Measurements from ENCODE around the gene FRRS1. TPM values are rescaled to one million over a fixed set of nuclear protein-coding genes. Genes with fewer than 3 reads are reported as not detected.

The FRRS1 gene
- total and polyA plus RNA-seq, 2 experiments from 2014 or later = 0.34 to 6.8 TPM

DNA sequence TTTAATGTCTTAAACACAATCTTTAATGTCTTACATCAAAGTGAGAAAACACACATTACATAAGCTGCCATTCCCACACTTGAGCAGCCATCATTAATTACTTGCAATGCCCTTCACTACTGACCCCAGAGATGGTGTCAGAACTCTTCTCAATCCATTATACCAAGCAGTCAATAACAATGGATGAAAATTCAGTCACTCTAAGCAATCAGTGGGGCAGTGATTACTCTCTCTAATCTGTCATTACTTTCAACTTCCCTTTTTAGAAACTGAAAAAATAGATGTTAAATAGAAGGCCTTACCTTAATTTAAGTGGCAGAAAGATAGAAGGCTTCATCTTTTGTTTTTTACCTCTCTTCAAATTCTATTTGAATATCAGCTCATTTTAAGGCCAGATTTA is 9.7 kb upstream of the FRRS1 start:
- no peak overlapping the region for H3K4me2 ChIP-seq
- H3K27ac ChIP-seq (ENCODE audit: low read depth) = no peak overlapping the region
- no peaks in the 10 kb centered on the region for H3F3A ChIP-seq (replicated peaks; ENCODE audit: low read depth)
- H3K4me3 ChIP-seq = no peak overlapping the region
- H2AFZ ChIP-seq = no peak overlapping the region
- DNase-seq (ENCODE audit: low spot score) (no peak), ATAC-seq (no peak)
- Mint-ChIP-seq H3K27me3 (ENCODE audit: insufficient read depth, low read depth, poor library complexity) (peaks cover 3% of the 10 kb centered on the region), H3K27ac (no peak overlapping the region), H3K4me1 (peaks cover 4% of the 10 kb centered on the region; the same call in 1 of the 3 replicates), H3K36me3 (ENCODE audit: low read depth) (no peaks in the 10 kb centered on the region), H3K9me3 (no peaks in the 10 kb centered on the region), H3K4me3 (no peak overlapping the region)
- H3K27me3 ChIP-seq (ENCODE audit: insufficient read depth) = no peaks in the 10 kb centered on the region
- TF ChIP-seq ZNF114 (CRISPR knock-in tag; IDR thresholded peaks at IDR 0.05) (no peak), CREB1 (CRISPR knock-in tag; IDR thresholded peaks at IDR 0.05; ENCODE audit: low read depth) (no peak), EZH2 (IDR thresholded peaks at IDR 0.05; ENCODE audit: low read depth, unreplicated experiment) (no peak), POLR2AphosphoS5 (IDR thresholded peaks at IDR 0.05; ENCODE audit: low read depth) (no peak), JUNB (IDR thresholded peaks at IDR 0.05; ENCODE audit: unreplicated experiment) (no peak), STAT1 (IDR thresholded peaks at IDR 0.05; ENCODE audit: unreplicated experiment) (no peak), EZH2phosphoT487 (IDR thresholded peaks at IDR 0.05; ENCODE audit: unreplicated experiment) (no peak), NANOG (IDR thresholded peaks at IDR 0.05; ENCODE audit: borderline replicate concordance) (no peak), ZNF331 (CRISPR knock-in tag; IDR thresholded peaks at IDR 0.05; ENCODE audit: low read depth) (no peak)
- TF ChIP-seq, protein P1, sequence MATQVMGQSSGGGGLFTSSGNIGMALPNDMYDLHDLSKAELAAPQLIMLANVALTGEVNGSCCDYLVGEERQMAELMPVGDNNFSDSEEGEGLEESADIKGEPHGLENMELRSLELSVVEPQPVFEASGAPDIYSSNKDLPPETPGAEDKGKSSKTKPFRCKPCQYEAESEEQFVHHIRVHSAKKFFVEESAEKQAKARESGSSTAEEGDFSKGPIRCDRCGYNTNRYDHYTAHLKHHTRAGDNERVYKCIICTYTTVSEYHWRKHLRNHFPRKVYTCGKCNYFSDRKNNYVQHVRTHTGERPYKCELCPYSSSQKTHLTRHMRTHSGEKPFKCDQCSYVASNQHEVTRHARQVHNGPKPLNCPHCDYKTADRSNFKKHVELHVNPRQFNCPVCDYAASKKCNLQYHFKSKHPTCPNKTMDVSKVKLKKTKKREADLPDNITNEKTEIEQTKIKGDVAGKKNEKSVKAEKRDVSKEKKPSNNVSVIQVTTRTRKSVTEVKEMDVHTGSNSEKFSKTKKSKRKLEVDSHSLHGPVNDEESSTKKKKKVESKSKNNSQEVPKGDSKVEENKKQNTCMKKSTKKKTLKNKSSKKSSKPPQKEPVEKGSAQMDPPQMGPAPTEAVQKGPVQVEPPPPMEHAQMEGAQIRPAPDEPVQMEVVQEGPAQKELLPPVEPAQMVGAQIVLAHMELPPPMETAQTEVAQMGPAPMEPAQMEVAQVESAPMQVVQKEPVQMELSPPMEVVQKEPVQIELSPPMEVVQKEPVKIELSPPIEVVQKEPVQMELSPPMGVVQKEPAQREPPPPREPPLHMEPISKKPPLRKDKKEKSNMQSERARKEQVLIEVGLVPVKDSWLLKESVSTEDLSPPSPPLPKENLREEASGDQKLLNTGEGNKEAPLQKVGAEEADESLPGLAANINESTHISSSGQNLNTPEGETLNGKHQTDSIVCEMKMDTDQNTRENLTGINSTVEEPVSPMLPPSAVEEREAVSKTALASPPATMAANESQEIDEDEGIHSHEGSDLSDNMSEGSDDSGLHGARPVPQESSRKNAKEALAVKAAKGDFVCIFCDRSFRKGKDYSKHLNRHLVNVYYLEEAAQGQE (IDR thresholded peaks at IDR 0.05; ENCODE audit: unreplicated experiment) = no peak
- TF ChIP-seq, protein P2, sequence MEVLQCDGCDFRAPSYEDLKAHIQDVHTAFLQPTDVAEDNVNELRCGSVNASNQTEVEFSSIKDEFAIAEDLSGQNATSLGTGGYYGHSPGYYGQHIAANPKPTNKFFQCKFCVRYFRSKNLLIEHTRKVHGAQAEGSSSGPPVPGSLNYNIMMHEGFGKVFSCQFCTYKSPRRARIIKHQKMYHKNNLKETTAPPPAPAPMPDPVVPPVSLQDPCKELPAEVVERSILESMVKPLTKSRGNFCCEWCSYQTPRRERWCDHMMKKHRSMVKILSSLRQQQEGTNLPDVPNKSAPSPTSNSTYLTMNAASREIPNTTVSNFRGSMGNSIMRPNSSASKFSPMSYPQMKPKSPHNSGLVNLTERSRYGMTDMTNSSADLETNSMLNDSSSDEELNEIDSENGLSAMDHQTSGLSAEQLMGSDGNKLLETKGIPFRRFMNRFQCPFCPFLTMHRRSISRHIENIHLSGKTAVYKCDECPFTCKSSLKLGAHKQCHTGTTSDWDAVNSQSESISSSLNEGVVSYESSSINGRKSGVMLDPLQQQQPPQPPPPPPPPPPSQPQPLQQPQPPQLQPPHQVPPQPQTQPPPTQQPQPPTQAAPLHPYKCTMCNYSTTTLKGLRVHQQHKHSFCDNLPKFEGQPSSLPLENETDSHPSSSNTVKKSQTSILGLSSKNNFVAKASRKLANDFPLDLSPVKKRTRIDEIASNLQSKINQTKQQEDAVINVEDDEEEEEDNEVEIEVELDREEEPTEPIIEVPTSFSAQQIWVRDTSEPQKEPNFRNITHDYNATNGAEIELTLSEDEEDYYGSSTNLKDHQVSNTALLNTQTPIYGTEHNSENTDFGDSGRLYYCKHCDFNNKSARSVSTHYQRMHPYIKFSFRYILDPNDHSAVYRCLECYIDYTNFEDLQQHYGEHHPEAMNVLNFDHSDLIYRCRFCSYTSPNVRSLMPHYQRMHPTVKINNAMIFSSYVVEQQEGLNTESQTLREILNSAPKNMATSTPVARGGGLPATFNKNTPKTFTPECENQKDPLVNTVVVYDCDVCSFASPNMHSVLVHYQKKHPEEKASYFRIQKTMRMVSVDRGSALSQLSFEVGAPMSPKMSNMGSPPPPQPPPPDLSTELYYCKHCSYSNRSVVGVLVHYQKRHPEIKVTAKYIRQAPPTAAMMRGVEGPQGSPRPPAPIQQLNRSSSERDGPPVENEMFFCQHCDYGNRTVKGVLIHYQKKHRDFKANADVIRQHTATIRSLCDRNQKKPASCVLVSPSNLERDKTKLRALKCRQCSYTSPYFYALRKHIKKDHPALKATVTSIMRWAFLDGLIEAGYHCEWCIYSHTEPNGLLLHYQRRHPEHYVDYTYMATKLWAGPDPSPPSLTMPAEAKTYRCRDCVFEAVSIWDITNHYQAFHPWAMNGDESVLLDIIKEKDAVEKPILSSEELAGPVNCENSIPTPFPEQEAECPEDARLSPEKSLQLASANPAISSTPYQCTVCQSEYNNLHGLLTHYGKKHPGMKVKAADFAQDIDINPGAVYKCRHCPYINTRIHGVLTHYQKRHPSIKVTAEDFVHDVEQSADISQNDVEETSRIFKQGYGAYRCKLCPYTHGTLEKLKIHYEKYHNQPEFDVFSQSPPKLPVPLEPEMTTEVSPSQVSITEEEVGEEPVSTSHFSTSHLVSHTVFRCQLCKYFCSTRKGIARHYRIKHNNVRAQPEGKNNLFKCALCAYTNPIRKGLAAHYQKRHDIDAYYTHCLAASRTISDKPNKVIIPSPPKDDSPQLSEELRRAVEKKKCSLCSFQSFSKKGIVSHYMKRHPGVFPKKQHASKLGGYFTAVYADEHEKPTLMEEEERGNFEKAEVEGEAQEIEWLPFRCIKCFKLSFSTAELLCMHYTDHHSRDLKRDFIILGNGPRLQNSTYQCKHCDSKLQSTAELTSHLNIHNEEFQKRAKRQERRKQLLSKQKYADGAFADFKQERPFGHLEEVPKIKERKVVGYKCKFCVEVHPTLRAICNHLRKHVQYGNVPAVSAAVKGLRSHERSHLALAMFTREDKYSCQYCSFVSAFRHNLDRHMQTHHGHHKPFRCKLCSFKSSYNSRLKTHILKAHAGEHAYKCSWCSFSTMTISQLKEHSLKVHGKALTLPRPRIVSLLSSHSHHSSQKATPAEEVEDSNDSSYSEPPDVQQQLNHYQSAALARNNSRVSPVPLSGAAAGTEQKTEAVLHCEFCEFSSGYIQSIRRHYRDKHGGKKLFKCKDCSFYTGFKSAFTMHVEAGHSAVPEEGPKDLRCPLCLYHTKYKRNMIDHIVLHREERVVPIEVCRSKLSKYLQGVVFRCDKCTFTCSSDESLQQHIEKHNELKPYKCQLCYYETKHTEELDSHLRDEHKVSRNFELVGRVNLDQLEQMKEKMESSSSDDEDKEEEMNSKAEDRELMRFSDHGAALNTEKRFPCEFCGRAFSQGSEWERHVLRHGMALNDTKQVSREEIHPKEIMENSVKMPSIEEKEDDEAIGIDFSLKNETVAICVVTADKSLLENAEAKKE (CRISPR knock-in tag; IDR thresholded peaks at IDR 0.05) = no peak
- TF ChIP-seq, protein P3, sequence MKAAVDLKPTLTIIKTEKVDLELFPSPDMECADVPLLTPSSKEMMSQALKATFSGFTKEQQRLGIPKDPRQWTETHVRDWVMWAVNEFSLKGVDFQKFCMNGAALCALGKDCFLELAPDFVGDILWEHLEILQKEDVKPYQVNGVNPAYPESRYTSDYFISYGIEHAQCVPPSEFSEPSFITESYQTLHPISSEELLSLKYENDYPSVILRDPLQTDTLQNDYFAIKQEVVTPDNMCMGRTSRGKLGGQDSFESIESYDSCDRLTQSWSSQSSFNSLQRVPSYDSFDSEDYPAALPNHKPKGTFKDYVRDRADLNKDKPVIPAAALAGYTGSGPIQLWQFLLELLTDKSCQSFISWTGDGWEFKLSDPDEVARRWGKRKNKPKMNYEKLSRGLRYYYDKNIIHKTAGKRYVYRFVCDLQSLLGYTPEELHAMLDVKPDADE (IDR thresholded peaks at IDR 0.05) = no peak
- TF ChIP-seq, protein P4, sequence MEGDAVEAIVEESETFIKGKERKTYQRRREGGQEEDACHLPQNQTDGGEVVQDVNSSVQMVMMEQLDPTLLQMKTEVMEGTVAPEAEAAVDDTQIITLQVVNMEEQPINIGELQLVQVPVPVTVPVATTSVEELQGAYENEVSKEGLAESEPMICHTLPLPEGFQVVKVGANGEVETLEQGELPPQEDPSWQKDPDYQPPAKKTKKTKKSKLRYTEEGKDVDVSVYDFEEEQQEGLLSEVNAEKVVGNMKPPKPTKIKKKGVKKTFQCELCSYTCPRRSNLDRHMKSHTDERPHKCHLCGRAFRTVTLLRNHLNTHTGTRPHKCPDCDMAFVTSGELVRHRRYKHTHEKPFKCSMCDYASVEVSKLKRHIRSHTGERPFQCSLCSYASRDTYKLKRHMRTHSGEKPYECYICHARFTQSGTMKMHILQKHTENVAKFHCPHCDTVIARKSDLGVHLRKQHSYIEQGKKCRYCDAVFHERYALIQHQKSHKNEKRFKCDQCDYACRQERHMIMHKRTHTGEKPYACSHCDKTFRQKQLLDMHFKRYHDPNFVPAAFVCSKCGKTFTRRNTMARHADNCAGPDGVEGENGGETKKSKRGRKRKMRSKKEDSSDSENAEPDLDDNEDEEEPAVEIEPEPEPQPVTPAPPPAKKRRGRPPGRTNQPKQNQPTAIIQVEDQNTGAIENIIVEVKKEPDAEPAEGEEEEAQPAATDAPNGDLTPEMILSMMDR (conservative IDR thresholded peaks at IDR 0.05; ENCODE audit: low read depth in 2 of 2) = no peak
- no peaks in the 10 kb centered on the region for H3K36me3 ChIP-seq (ENCODE audit: insufficient read depth)
- H3K9me2 ChIP-seq (ENCODE audit: insufficient read depth) = no peaks in the 10 kb centered on the region
- H3K79me2 ChIP-seq (replicated peaks; ENCODE audit: insufficient read depth) = no peaks in the 10 kb centered on the region
- no peaks in the 10 kb centered on the region for H3K4me1 ChIP-seq (ENCODE audit: insufficient read depth)
- H4K20me1 ChIP-seq (replicated peaks; ENCODE audit: insufficient read depth) = no peaks in the 10 kb centered on the region
